Measurements from ENCODE around the gene PGBD5.
"Not testable (repeated sequence)": the region's sequence is repeated elsewhere in the genome, so short reads cannot be mapped to it uniquely, and the experiment has no call there.

Gene PGBD5

DNA sequence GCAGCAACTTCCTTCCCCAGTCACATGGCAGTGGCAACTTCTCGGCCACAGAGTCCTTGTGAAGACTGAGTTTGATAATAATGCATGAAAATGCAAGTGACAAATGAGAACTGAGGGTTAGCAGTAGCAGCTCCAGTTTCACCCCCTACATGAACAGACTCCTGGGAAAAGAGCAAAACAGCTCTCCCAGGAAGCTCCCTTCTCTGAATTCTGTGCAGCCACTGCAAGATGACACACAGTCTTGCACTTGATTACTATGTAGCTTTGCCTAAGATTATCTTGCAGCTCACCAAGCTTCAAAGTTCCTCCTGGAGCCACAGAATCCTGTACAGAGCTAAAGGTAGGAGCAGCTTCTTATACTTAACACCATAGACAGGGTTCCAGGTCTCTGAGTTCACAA, 4.7 kb downstream of the PGBD5 start:
- no peak for ATAC-seq
- TF ChIP-seq CSDC2 (CRISPR knock-in tag; IDR thresholded peaks at IDR 0.05) (no peak), ZNF70 (CRISPR knock-in tag; IDR thresholded peaks at IDR 0.05) (no peak), OSR1 (CRISPR knock-in tag; IDR thresholded peaks at IDR 0.05) (no peak), RARB (CRISPR knock-in tag; IDR thresholded peaks at IDR 0.05) (no peak), ESRRG (CRISPR knock-in tag; IDR thresholded peaks at IDR 0.05) (no peak), SNAI2 (CRISPR knock-in tag; IDR thresholded peaks at IDR 0.05) (no peak), PPARA (CRISPR knock-in tag; IDR thresholded peaks at IDR 0.05; ENCODE audit: borderline replicate concordance) (no peak), ZC3H10 (CRISPR knock-in tag; IDR thresholded peaks at IDR 0.05) (no peak), ZNF8 (CRISPR knock-in tag; IDR thresholded peaks at IDR 0.05) (no peak), ISL1 (CRISPR knock-in tag; IDR thresholded peaks at IDR 0.05) (no peak), ZFP30 (CRISPR knock-in tag; IDR thresholded peaks at IDR 0.05) (no peak), GLIS3 (CRISPR knock-in tag; IDR thresholded peaks at IDR 0.05) (no peak), TOX (CRISPR knock-in tag; IDR thresholded peaks at IDR 0.05; ENCODE audit: borderline replicate concordance) (no peak), TCF4 (CRISPR knock-in tag; IDR thresholded peaks at IDR 0.05; ENCODE audit: borderline replicate concordance) (no peak), ZNF565 (CRISPR knock-in tag; conservative IDR thresholded peaks at IDR 0.05; ENCODE audit: low read depth) (no peak)
- TF ChIP-seq, protein P1, sequence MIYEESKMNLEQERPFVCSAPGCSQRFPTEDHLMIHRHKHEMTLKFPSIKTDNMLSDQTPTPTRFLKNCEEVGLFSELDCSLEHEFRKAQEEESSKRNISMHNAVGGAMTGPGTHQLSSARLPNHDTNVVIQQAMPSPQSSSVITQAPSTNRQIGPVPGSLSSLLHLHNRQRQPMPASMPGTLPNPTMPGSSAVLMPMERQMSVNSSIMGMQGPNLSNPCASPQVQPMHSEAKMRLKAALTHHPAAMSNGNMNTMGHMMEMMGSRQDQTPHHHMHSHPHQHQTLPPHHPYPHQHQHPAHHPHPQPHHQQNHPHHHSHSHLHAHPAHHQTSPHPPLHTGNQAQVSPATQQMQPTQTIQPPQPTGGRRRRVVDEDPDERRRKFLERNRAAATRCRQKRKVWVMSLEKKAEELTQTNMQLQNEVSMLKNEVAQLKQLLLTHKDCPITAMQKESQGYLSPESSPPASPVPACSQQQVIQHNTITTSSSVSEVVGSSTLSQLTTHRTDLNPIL (CRISPR knock-in tag; IDR thresholded peaks at IDR 0.05; ENCODE audit: low read depth) = no peak
- TF ChIP-seq, protein P2, sequence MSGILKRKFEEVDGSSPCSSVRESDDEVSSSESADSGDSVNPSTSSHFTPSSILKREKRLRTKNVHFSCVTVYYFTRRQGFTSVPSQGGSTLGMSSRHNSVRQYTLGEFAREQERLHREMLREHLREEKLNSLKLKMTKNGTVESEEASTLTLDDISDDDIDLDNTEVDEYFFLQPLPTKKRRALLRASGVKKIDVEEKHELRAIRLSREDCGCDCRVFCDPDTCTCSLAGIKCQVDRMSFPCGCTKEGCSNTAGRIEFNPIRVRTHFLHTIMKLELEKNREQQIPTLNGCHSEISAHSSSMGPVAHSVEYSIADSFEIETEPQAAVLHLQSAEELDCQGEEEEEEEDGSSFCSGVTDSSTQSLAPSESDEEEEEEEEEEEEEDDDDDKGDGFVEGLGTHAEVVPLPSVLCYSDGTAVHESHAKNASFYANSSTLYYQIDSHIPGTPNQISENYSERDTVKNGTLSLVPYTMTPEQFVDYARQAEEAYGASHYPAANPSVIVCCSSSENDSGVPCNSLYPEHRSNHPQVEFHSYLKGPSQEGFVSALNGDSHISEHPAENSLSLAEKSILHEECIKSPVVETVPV (CRISPR knock-in tag; IDR thresholded peaks at IDR 0.05) = no peak

DNA sequence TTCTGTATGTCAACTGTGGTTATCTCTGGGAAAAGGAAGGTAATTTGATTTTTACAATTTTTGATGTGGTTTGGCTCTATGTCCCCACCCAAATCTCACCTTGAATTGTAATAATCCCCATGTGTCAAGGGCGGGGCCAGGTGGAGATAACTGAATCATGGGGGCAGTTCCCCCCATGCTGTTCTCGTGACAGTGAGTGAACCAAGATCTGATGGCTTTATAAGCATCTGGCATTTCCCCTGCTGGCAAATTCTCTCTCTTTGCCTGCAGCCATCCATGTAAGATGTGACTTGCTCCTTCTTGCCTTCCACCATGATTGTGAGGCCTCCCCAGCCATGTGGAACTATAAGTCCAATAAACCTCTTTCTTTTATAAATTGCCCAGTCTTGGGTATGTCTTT, 5.8 kb downstream of the PGBD5 start:
- ATAC-seq = not testable (repeated sequence)

DNA sequence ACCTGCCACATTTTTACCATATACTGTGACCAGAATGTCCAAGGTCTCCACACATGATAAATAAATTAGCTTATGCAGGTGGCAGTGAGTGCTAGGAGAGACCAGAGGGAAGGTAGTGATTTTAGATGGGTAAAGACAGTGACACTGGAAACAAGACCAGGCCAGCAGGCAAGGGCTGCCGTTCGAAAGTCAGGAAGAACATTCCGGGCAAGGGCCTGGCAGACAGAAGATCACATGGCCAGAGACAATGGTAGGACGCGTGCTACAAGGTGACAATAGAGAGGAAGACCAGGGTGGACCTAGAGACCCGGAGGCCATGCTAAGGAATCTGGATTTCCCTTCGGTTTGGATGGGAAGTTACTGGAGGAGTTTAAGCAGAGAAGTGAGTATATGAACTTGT, 9.7 kb downstream of the PGBD5 start:
- ATAC-seq = no peak
- TF ChIP-seq, protein P3, sequence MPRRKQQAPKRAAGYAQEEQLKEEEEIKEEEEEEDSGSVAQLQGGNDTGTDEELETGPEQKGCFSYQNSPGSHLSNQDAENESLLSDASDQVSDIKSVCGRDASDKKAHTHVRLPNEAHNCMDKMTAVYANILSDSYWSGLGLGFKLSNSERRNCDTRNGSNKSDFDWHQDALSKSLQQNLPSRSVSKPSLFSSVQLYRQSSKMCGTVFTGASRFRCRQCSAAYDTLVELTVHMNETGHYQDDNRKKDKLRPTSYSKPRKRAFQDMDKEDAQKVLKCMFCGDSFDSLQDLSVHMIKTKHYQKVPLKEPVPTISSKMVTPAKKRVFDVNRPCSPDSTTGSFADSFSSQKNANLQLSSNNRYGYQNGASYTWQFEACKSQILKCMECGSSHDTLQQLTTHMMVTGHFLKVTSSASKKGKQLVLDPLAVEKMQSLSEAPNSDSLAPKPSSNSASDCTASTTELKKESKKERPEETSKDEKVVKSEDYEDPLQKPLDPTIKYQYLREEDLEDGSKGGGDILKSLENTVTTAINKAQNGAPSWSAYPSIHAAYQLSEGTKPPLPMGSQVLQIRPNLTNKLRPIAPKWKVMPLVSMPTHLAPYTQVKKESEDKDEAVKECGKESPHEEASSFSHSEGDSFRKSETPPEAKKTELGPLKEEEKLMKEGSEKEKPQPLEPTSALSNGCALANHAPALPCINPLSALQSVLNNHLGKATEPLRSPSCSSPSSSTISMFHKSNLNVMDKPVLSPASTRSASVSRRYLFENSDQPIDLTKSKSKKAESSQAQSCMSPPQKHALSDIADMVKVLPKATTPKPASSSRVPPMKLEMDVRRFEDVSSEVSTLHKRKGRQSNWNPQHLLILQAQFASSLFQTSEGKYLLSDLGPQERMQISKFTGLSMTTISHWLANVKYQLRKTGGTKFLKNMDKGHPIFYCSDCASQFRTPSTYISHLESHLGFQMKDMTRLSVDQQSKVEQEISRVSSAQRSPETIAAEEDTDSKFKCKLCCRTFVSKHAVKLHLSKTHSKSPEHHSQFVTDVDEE (CRISPR knock-in tag; IDR thresholded peaks at IDR 0.05) = no peak
- TF ChIP-seq, protein P4, sequence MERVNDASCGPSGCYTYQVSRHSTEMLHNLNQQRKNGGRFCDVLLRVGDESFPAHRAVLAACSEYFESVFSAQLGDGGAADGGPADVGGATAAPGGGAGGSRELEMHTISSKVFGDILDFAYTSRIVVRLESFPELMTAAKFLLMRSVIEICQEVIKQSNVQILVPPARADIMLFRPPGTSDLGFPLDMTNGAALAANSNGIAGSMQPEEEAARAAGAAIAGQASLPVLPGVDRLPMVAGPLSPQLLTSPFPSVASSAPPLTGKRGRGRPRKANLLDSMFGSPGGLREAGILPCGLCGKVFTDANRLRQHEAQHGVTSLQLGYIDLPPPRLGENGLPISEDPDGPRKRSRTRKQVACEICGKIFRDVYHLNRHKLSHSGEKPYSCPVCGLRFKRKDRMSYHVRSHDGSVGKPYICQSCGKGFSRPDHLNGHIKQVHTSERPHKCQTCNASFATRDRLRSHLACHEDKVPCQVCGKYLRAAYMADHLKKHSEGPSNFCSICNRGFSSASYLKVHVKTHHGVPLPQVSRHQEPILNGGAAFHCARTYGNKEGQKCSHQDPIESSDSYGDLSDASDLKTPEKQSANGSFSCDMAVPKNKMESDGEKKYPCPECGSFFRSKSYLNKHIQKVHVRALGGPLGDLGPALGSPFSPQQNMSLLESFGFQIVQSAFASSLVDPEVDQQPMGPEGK (CRISPR knock-in tag; IDR thresholded peaks at IDR 0.05; ENCODE audit: borderline replicate concordance) = no peak
- TF ChIP-seq ARNTL (CRISPR knock-in tag; IDR thresholded peaks at IDR 0.05; ENCODE audit: borderline replicate concordance, low read depth) (no peak), ZC3H10 (CRISPR knock-in tag; IDR thresholded peaks at IDR 0.05) (no peak), RARB (CRISPR knock-in tag; IDR thresholded peaks at IDR 0.05) (no peak), GLIS3 (CRISPR knock-in tag; IDR thresholded peaks at IDR 0.05) (no peak), ZFP3 (CRISPR knock-in tag; IDR thresholded peaks at IDR 0.05) (no peak), CSDC2 (CRISPR knock-in tag; IDR thresholded peaks at IDR 0.05) (no peak), OSR1 (CRISPR knock-in tag; IDR thresholded peaks at IDR 0.05) (no peak), ZNF70 (CRISPR knock-in tag; IDR thresholded peaks at IDR 0.05) (no peak), BACH2 (CRISPR knock-in tag; IDR thresholded peaks at IDR 0.05; ENCODE audit: borderline replicate concordance) (no peak), SNAI2 (CRISPR knock-in tag; IDR thresholded peaks at IDR 0.05) (no peak)
- TF ChIP-seq, protein P5, sequence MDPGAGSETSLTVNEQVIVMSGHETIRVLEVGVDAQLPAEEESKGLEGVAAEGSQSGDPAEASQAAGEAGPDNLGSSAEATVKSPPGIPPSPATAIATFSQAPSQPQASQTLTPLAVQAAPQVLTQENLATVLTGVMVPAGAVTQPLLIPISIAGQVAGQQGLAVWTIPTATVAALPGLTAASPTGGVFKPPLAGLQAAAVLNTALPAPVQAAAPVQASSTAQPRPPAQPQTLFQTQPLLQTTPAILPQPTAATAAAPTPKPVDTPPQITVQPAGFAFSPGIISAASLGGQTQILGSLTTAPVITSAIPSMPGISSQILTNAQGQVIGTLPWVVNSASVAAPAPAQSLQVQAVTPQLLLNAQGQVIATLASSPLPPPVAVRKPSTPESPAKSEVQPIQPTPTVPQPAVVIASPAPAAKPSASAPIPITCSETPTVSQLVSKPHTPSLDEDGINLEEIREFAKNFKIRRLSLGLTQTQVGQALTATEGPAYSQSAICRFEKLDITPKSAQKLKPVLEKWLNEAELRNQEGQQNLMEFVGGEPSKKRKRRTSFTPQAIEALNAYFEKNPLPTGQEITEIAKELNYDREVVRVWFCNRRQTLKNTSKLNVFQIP (CRISPR knock-in tag; IDR thresholded peaks at IDR 0.05; ENCODE audit: borderline replicate concordance, low read depth) = no peak
- TF ChIP-seq, protein P1 (CRISPR knock-in tag; IDR thresholded peaks at IDR 0.05; ENCODE audit: low read depth) = no peak
- TF ChIP-seq, protein P2 (CRISPR knock-in tag; IDR thresholded peaks at IDR 0.05) = no peak

Measured in SK-N-SH treated with all-trans-retinoic acid at 6 μM for 48 hours (cell line).